GM19193 (cell line): ENCODE results near the gene PDZD2.

Source experiments
- POLR2A ChIP-seq: IDR thresholded peaks from 4 replicates; pipeline ENCODE4 v1.6.1; 2011; ENCODE audit not compliant: insufficient read depth, insufficient read length; ENCODE audit errors: extremely low read depth

PDZD2 gene

DNA sequence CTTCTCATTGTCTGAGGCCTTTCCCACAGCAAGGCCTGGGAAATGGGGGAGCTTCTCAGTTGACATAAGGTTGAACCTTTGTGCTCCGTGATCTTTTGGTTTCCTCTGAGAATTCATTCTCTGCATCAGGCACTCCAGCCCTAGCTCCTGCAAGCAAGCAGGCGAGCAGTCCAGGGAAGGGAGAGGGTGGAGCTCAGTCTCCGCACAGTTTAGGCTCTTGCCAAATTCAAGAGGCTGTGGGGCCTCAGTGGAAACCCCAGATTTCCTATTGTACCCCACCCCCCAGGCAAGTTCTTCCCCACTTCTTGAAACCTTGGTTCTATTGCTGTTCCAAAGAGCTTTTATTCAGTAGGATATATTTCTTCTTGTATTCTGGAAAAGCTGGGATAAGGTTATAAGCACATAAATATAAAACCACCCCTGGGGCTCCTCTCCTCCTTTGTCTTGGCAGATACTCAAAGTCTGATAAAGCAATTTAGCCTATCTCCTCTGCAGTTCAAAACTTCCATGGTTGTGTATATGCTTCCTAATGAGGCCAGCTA lies 147.2 kb downstream of the PDZD2 start:
- TF ChIP-seq POLR2A: no peak

DNA sequence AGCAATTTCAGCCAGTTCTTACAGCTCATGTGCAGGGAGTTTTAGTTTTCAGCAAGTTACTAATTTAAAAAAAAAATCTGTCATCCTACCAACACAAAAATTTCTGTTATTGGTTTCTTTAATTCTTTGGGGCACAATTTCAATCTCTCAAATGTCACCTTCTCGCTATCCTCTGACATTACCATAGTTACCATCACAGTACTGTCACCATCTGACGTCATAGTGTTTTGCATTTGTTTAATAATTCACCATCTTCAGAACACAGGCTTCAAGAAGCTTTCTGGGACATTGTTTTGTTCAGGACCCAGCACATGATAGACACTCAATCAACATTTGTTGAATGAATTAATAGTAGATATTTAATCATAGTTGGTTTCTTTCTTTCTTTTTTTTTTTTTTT lies 155.1 kb downstream of the PDZD2 start:
- no peak for TF ChIP-seq POLR2A

- no peak for TF ChIP-seq POLR2A
Measured at GRCh38 chr5:31798168-31798567, 159.2 kb downstream of the PDZD2 start.

GRCh38 chr5:31800351-31800750 lies 161.4 kb downstream of the PDZD2 start:
- no peak for TF ChIP-seq POLR2A

GRCh38 chr5:31805785-31806400 lies 167.0 kb downstream of the PDZD2 start:
- TF ChIP-seq POLR2A: no peak

GRCh38 chr5:31806561-31806960 lies 167.6 kb downstream of the PDZD2 start:
- TF ChIP-seq POLR2A: no peak

- TF ChIP-seq POLR2A: no peak
Measured at GRCh38 chr5:31807789-31808540, 169.0 kb downstream of the PDZD2 start.

- no peak for TF ChIP-seq POLR2A
Measured at GRCh38 chr5:31809050-31809870, 170.3 kb downstream of the PDZD2 start.

GRCh38 chr5:31811210-31811609 lies 172.3 kb downstream of the PDZD2 start:
- TF ChIP-seq POLR2A: no peak

GRCh38 chr5:31815376-31815775 lies 176.4 kb downstream of the PDZD2 start:
- TF ChIP-seq POLR2A: no peak

- TF ChIP-seq POLR2A: no peak
Measured at GRCh38 chr5:31819926-31820516, 181.1 kb downstream of the PDZD2 start.

- no peak for TF ChIP-seq POLR2A
Measured at GRCh38 chr5:31823472-31823871, 184.5 kb downstream of the PDZD2 start.

DNA sequence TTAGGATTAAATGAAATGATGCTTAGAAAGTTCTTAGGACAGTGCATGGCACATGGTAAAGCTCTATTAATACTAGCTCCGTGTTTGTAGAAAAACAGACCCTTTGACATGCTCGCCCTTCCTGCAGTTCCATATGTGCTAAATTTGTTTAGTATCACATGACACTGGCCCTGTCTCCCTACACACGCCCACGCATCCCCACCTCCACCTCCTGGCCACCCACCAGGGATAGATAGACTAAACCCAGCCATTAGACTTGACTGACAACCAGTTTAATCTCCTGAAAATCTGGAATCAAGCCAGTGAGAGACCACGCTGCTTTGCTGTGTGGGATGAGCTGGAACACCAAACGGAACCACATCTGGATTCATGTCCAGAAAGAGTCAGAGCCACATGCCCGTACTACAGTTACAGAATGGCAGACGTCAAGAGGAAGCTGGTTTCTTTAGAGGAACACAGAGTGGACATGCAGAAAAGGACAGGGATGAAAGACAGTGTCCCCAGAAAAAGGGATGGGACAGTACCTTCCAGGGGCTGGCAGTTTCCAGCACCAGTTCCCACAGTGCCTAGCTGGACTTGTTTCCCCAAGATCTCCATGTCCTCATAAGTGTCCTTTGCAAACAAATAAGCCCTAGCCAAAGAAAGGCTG lies 186.1 kb downstream of the PDZD2 start:
- TF ChIP-seq POLR2A: no peak

GRCh38 chr5:31825518-31826068 lies 186.7 kb downstream of the PDZD2 start:
- no peak for TF ChIP-seq POLR2A
